SK-N-SH (cell line): ENCODE measurements around the gene CDK11B.
"Not testable (repeated sequence)": the region's sequence is repeated elsewhere in the genome, so short reads cannot be mapped to it uniquely, and the experiment has no call there.

Source experiments
- CTCF ChIP-seq: fragments of 200-600 bp; sonication (generic); IDR thresholded peaks from 2 replicates; pipeline ENCODE4 v1.6.1; 2017; ENCODE audit warnings: antibody characterized with exemption, mild to moderate bottlenecking, moderate library complexity
- MAX ChIP-seq: IDR thresholded peaks from 2 replicates; pipeline ENCODE4 v1.4.0; 2012; ENCODE audit warnings: low read depth
- MEF2A ChIP-seq: IDR thresholded peaks from 2 replicates; pipeline ENCODE4 v1.4.0; 2012; ENCODE audit warnings: low read depth, borderline replicate concordance
- MXI1 ChIP-seq: IDR thresholded peaks from 2 replicates; pipeline ENCODE4 v1.6.1; 2012; ENCODE audit warnings: mild to moderate bottlenecking, low read depth, low read length, improper control_type of control experiment
- POLR2AphosphoS5 ChIP-seq: IDR thresholded peaks from 2 replicates; pipeline ENCODE4 v1.6.1; 2012; ENCODE audit warnings: low read depth, low read length
- RAD21 ChIP-seq: IDR thresholded peaks from 2 replicates; pipeline ENCODE4 v1.6.1; 2012; ENCODE audit warnings: mild to moderate bottlenecking, low read length
- RCOR1 ChIP-seq: fragments of 150-350 bp; IDR thresholded peaks from 2 replicates; pipeline ENCODE4 v1.6.1; 2017; ENCODE audit warnings: antibody characterized with exemption, low read length
- REST ChIP-seq: IDR thresholded peaks from 2 replicates; pipeline ENCODE4 v1.6.1; 2012; ENCODE audit warnings: mild to moderate bottlenecking, low read depth, low read length, moderate library complexity
- YY1 ChIP-seq: IDR thresholded peaks from 2 replicates; pipeline ENCODE4 v1.4.0; 2012; ENCODE audit warnings: low read depth, mild to moderate bottlenecking
- ZBTB33 ChIP-seq: IDR thresholded peaks from 2 replicates; pipeline ENCODE4 v1.4.0; 2012; ENCODE audit warnings: low read depth, borderline replicate concordance
- TF ChIP-seq, protein P1 (sequence below): fragments of 150-350 bp; IDR thresholded peaks from 2 replicates; pipeline ENCODE4 v1.6.1; 2017; ENCODE audit warnings: antibody characterized with exemption, low read length, low read depth, borderline replicate concordance

GRCh38 chr1:1707897-1708296, 49.1 kb upstream of the CDK11B start:
- TF ChIP-seq CTCF, RCOR1, ZBTB33, YY1, MEF2A, MXI1, REST, RAD21, MAX, POLR2AphosphoS5: not testable (repeated sequence)
- TF ChIP-seq, protein P1, sequence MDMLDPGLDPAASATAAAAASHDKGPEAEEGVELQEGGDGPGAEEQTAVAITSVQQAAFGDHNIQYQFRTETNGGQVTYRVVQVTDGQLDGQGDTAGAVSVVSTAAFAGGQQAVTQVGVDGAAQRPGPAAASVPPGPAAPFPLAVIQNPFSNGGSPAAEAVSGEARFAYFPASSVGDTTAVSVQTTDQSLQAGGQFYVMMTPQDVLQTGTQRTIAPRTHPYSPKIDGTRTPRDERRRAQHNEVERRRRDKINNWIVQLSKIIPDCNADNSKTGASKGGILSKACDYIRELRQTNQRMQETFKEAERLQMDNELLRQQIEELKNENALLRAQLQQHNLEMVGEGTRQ: not testable (repeated sequence)
